Bronchial epithelial cell (primary cell): ENCODE measurements around the gene EDC3. TPM values are rescaled to one million over a fixed set of nuclear protein-coding genes. Genes with fewer than 3 reads are reported as not detected.

Source experiments
- DNase-seq: peaks from one replicate; pipeline ENCODE4 v3.0.0-alpha.2; 2010; ENCODE audit warnings: low read depth
- FAIRE-seq: peaks from 2 replicates; lab custom pipeline; 2011; peaks lifted over from hg19 to GRCh38; lab: Jason Lieb, UNC
- H3K27me3 ChIP-seq: 2 replicates; pipeline ENCODE4 v1.5.1; 2011; ENCODE audit warnings: low read length; ENCODE audit not compliant: control insufficient read depth, insufficient read depth
- H3K36me3 ChIP-seq: 2 replicates; pipeline ENCODE4 v1.5.1; 2011; ENCODE audit warnings: low read length; ENCODE audit not compliant: control insufficient read depth, insufficient read depth
- H3K4me3 ChIP-seq: 2 replicates; pipeline ENCODE4 v1.5.1; 2011; ENCODE audit warnings: mild to moderate bottlenecking, low read depth, low read length, control low read depth
- total RNA-seq: library from RNA; depleted of rRNA; stranded (reverse); fragments of >200 nt; gene quantifications from 2 replicates; pipeline ENCODE4 v1.2.1, GENCODE V29; 2014
- TF ChIP-seq, protein P1 (sequence below): IDR thresholded peaks from 2 replicates; pipeline ENCODE4 v1.5.1; 2011; ENCODE audit warnings: mild to moderate bottlenecking, moderate library complexity, low read length, control low read depth, inconsistent platforms; ENCODE audit not compliant: insufficient read depth, severe bottlenecking

The EDC3 gene
- total RNA-seq, 1 donor from 2014 or later = 6.1 TPM

DNA sequence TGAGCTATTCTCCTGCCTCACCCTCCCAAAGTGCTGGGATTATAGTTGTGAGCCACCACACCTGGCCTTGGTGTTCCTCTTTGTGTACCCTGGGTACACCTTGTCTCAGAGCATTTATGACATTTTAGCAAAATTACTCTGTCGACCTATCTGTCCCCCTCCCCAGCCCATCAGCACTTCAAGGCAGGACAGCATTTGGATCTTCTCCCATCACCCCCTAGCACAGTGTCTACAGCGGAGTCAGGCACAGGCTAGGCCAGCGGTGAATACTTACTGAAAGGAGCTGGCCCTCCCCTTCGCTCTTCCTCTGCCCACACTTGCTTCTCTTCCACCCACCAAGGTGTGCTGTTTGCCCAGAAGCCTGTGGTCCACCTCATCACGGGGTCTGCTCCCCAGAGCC is 100.6 kb downstream of the EDC3 start:
- H3K36me3 ChIP-seq = peaks cover 20% of the 10 kb centered on the region
- DNase-seq (no peak), FAIRE-seq (no peak)
- H3K4me3 ChIP-seq = no peak overlapping the region
- TF ChIP-seq, protein P1, sequence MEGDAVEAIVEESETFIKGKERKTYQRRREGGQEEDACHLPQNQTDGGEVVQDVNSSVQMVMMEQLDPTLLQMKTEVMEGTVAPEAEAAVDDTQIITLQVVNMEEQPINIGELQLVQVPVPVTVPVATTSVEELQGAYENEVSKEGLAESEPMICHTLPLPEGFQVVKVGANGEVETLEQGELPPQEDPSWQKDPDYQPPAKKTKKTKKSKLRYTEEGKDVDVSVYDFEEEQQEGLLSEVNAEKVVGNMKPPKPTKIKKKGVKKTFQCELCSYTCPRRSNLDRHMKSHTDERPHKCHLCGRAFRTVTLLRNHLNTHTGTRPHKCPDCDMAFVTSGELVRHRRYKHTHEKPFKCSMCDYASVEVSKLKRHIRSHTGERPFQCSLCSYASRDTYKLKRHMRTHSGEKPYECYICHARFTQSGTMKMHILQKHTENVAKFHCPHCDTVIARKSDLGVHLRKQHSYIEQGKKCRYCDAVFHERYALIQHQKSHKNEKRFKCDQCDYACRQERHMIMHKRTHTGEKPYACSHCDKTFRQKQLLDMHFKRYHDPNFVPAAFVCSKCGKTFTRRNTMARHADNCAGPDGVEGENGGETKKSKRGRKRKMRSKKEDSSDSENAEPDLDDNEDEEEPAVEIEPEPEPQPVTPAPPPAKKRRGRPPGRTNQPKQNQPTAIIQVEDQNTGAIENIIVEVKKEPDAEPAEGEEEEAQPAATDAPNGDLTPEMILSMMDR = no peak
- no peaks in the 10 kb centered on the region for H3K27me3 ChIP-seq

DNA sequence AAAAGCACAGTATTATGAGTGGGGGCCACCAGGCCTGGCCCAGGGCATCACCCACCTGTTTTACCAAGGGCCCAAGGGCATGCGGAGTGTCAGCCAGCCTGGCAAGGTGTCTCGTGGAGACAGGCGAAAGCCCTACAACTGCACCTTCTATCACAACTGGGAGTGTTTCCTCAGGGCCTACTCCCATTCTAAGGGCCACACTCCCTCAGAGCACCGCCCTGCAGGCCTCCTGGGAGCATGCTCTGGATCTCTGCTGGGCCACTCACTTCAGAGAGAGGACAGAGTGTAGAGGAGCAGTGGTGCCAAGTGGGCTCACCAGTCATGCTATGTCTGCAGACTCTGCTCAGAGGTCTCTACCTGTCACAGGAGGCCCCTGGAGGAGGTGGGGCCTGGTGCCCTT is 101.4 kb downstream of the EDC3 start:
- no peaks in the 10 kb centered on the region for H3K27me3 ChIP-seq
- H3K4me3 ChIP-seq = no peak overlapping the region
- peaks cover 22% of the 10 kb centered on the region for H3K36me3 ChIP-seq
- TF ChIP-seq, protein P1 = no peak
- no peak for FAIRE-seq
- DNase-seq = no peak

- peaks cover 22% of the 10 kb centered on the region for H3K36me3 ChIP-seq
- H3K27me3 ChIP-seq = no peaks in the 10 kb centered on the region
- H3K4me3 ChIP-seq = no peak overlapping the region
- no peak for DNase-seq
- TF ChIP-seq, protein P1 = no peak
- FAIRE-seq = no peak
Observed at GRCh38 chr15:74593122-74593521, 102.7 kb downstream of the EDC3 start.

DNA sequence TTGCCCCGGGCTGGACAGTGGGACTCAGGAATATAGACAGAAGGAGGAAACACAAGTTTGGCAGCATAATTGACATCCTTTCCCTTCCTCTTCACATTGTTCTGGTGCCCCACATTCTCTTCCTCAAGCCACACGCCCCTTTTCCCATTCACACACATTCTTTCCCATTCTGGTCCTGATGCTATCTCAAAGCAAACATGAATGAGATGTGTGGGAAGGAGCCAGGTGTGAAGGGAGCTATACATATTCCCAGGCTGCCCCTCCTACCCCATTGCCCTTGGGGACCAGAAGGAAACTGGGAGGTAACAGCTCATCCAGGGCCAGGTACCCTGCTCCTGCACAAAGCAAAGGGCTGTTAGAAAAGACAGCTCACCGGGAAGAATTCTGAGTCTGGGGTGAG is 103.6 kb downstream of the EDC3 start:
- Histone ChIP-seq H3K36me3 (peaks cover 22% of the 10 kb centered on the region), H3K27me3 (no peaks in the 10 kb centered on the region), H3K4me3 (no peak overlapping the region)
- FAIRE-seq (no peak), DNase-seq (no peak)
- TF ChIP-seq, protein P1 = no peak

- H3K36me3 ChIP-seq = peaks cover 24% of the 10 kb centered on the region
- no peak overlapping the region for H3K4me3 ChIP-seq
- DNase-seq = no peak
- FAIRE-seq = no peak
- H3K27me3 ChIP-seq = no peaks in the 10 kb centered on the region
- TF ChIP-seq, protein P1 = no peak
Observed at GRCh38 chr15:74589826-74590225, 106.0 kb downstream of the EDC3 start.

DNA sequence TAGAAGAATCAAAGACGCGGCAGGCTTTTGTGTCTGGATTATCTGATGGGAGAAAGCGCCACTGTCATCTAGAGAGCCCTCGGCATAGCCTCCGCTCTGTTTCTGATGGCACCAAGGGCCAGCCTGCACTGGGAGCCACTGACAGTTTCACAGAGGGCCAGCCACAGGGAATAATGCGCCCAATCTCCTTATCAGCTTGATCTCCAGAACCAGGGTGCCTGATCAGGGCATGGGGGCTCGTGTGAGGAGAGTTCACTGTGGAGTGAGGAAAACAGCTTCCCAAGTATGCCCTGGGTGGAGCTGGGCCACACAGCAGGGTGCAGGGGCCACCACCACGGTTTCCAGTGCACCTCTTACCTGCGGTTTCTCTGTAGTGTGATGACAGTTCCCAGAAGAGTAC is 110.0 kb downstream of the EDC3 start:
- no peak overlapping the region for H3K4me3 ChIP-seq
- H3K27me3 ChIP-seq = no peaks in the 10 kb centered on the region
- no peak for DNase-seq
- no peak for FAIRE-seq
- H3K36me3 ChIP-seq = peaks cover 8% of the 10 kb centered on the region
- TF ChIP-seq, protein P1 = no peak
